ENCODE measurements around the gene TLL1.

- TF ChIP-seq CTCF (IDR thresholded peaks at IDR 0.05; ENCODE audit: low read depth, low read length, poor library complexity, severe bottlenecking) (no peak), EZH2phosphoT487 (IDR thresholded peaks at IDR 0.05; ENCODE audit: borderline replicate concordance, low read length) (no peak)
Measured at GRCh38 chr4:165877286-165877685, 4.2 kb downstream of the TLL1 start.
